ENCODE data around the gene TMEM171. TPM values are rescaled to one million over a fixed set of nuclear protein-coding genes. Genes with fewer than 3 reads are reported as not detected.

The TMEM171 gene
- total and polyA plus RNA-seq, 9 of the 15 experiments (the other 6 are each of a cell fraction or from before 2014, with no cell fraction given) = 0.08 TPM; not detected in 8

- CTCF ChIA-PET (ENCODE audit: low intra/inter-chr PET ratio) = interaction anchor here (0.6 kb wide), 1 partner anchor 822 kb away, joined by 3 read pairs; no protein-coding TSS in a partner anchor
- no peak overlapping the region for H3K4me2 ChIP-seq (ENCODE audit: insufficient read depth, low read length)
- no peak for TF ChIP-seq JUN (IDR thresholded peaks at IDR 0.05; ENCODE audit: borderline replicate concordance, low read depth, low read length)
- no peak for TF ChIP-seq JUN (CRISPR knock-in tag; IDR thresholded peaks at IDR 0.05; ENCODE audit: borderline replicate concordance)
- no peak for TF ChIP-seq SMARCA4 (IDR thresholded peaks at IDR 0.05)
- no peak for TF ChIP-seq THAP12 (CRISPR knock-in tag; IDR thresholded peaks at IDR 0.05)
- no peak for TF ChIP-seq ZNF668 (CRISPR knock-in tag; IDR thresholded peaks at IDR 0.05)
- no peak for TF ChIP-seq ZBTB26 (CRISPR knock-in tag; IDR thresholded peaks at IDR 0.05)
- TF ChIP-seq CLOCK (CRISPR knock-in tag; IDR thresholded peaks at IDR 0.05; ENCODE audit: borderline replicate concordance) = no peak
- no peak for TF ChIP-seq MAFG (tag; conservative IDR thresholded peaks at IDR 0.05)
- no peak for TF ChIP-seq NCOA4 (IDR thresholded peaks at IDR 0.05; ENCODE audit: partially characterized antibody)
- TF ChIP-seq POLR2B (IDR thresholded peaks at IDR 0.05; ENCODE audit: low read depth, partially characterized antibody) = no peak
- no peak for TF ChIP-seq XRCC5 (IDR thresholded peaks at IDR 0.05; ENCODE audit: low read depth, low read length)
- TF ChIP-seq COPS2 (conservative IDR thresholded peaks at IDR 0.05) = no peak
- TF ChIP-seq GABPB1 (CRISPR knock-in tag; IDR thresholded peaks at IDR 0.05) = no peak
- no peak for TF ChIP-seq RFX1 (IDR thresholded peaks at IDR 0.05)
- TF ChIP-seq HIVEP1 (CRISPR knock-in tag; IDR thresholded peaks at IDR 0.05) = no peak
- TF ChIP-seq MAFK (IDR thresholded peaks at IDR 0.05; ENCODE audit: low read length) = no peak
- no peak for TF ChIP-seq TEAD2 (tag; IDR thresholded peaks at IDR 0.05)
- TF ChIP-seq ELK3 (CRISPR knock-in tag; IDR thresholded peaks at IDR 0.05) = no peak
These were observed 33.1 kb downstream of the TMEM171 start for GRCh38 chr5:73153513-73153912.

More at GRCh38 chr5:73153513-73153912, 33.1 kb downstream of the TMEM171 start:
- Histone ChIP-seq H3K4me1 (replicated peaks in 1 of 2; ENCODE audit: control insufficient read depth in 2 of 2, insufficient read depth in 2 of 2, low read length in 2 of 2) (no peaks in the 10 kb centered on the region), H3K9me1 (ENCODE audit: control insufficient read depth, insufficient read depth, low read length) (peaks cover 3% of the 10 kb centered on the region), H3K36me3 (ENCODE audit: control insufficient read depth, insufficient read depth, low read length) (no peaks in the 10 kb centered on the region), H3K79me2 (ENCODE audit: control insufficient read depth, insufficient read depth, low read length) (no peaks in the 10 kb centered on the region), H3K27ac (ENCODE audit: extremely low read depth, low read depth, low read length) (no peak overlapping the region), H4K20me1 (replicated peaks; ENCODE audit: control insufficient read depth, insufficient read depth, low read length) (0 out of 2 replicates have a peak, but pooled peaks cover 5% of the 10 kb centered on the region), H3K9me3 (replicated peaks; ENCODE audit: control insufficient read depth, insufficient read depth, low read depth, low read length) (no peaks in the 10 kb centered on the region), H3K27me3 (ENCODE audit: control insufficient read depth in 2 of 2, insufficient read depth in 2 of 2, low read length in 2 of 2) (peaks cover 42 to 43% of the 10 kb centered on the region in 2 experiments), H3K4me3 (no peak overlapping the region), H3K9ac (ENCODE audit: insufficient read depth in 1 of 2, low read depth in 2 of 2, low read length in 2 of 2) (no peak overlapping the region), H2AFZ (ENCODE audit: low read depth, low read length) (no peak overlapping the region)
- 5% methylated on average over 7 of the region's 7 CpGs for WGBS (ENCODE audit: insufficient coverage, low coverage, missing lambda C conversion rate)
- ATAC-seq = no peak
- in situ Hi-C loops (cut with MboI) (no loop called here), intact Hi-C loops (cut with micrococcal nuclease) (no loop called here)
- no TSS peak for BruUV-seq (replicated peaks)
- POLR2A ChIA-PET = no interaction called here
- no peak for DNase-seq (ENCODE audit: extremely low read depth in 1 of 4, low spot score in 3 of 4)
- no peak for FAIRE-seq
